Cerebellar nuclear complex (tissue), 1 donor: Measurements from ENCODE around the gene FREM3.
"Not testable (repeated sequence)": the region's sequence is repeated elsewhere in the genome, so short reads cannot be mapped to it uniquely, and the experiment has no call there.

Source experiments
- DNase-seq, 2 experiments: peaks; one replicate each; lab custom pipeline; 2025; lab: John Stamatoyannopoulos, UW

The FREM3 gene

GRCh38 chr4:143700416-143701352, at the start of gene FREM3:
Gene FREM3, minus strand, starts transcription at chr4:143700675. Its CDS starts 0 bp downstream, at chr4:143700675.
- DNase-seq = no peak

- no peak for DNase-seq
Observed at GRCh38 chr4:143745874-143746273, 45.4 kb upstream of the FREM3 start.

- no peak for DNase-seq
Observed at GRCh38 chr4:143743591-143743990, 43.1 kb upstream of the FREM3 start.

GRCh38 chr4:143742834-143743233, 42.4 kb upstream of the FREM3 start:
- no peak for DNase-seq

DNA sequence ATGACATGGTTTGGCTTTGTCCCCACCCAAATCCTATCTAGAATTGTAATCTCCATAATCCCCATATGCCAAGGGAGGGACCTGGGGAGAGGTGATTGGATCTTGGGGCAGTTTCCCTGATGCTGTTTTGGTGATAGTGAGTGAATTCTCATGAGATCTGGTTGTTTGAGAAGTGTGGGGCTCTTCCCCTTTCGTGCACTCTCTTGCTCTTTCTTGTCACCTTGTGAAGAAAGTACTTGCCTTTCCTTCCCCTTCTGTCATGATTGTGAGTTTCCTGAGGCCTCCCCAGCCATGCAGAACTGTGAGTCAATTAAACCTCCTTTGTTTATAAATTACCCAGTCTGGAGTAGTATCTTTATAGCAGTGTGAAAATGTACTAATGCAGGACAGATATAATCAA, 36.4 kb upstream of the FREM3 start:
- no peak for DNase-seq

DNA sequence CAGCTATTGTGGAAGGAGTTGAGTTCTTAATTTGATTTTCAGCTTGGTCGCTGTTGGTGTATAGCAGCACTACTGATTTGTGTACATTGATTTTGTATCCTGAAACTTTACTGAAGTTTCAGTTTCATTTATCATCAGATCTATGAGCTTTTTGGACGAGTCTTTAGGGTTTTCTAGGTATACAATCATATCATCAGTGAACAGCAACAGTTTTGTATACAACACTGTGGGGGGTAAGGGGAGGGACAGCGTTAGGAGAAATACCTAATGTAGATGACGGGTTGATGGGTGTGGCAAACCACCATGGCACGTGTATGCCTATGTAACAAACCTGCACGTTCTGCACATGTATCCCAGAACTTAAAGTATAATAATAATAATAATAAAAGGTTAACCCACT, 35.6 kb upstream of the FREM3 start:
- DNase-seq = not testable (repeated sequence)

GRCh38 chr4:143728166-143728565, 27.7 kb upstream of the FREM3 start:
- DNase-seq = no peak

DNA sequence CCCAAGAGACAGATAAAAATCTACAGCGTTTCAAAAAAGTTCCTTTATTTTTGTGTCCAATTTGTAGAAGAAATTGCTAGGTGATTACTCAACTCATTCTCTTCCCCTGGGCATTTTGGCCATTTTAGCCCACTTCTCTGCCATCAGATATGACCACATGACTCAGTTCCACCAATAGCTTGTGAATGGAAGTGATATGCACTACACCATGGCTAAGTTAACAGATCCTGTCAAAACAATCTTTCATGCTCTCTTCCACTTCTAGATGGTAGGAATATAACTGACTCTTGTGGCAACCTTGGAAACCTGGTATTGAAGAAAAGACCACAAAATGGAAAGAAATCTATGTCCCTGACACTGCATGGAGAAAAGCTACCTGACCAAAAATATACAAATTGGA, 26.2 kb upstream of the FREM3 start:
- no peak for DNase-seq

- no peak for DNase-seq
Observed at GRCh38 chr4:143721317-143721716, 20.8 kb upstream of the FREM3 start.

GRCh38 chr4:143718748-143719147, 18.3 kb upstream of the FREM3 start:
- DNase-seq = not testable (repeated sequence)

GRCh38 chr4:143713955-143714625, 13.6 kb upstream of the FREM3 start:
- DNase-seq = no peak

DNA sequence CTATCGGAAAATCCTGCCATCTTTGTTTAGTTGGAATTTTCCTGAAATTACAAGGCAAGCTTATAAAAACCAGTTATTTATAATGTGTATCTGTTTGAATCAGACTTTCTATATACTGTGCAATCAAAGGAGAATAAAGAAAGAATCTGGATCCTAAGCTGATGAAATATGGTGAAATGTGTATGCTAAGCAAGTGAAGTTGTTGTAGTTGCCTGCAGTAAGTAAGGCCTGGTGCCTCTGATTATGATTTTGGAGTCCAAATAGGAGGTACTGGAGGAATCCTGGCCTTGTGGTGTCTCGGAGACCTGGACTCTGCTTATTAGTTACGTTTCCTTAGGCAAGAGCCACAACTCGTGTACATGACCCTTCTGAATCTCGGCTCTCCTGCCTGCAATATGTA, 13.1 kb upstream of the FREM3 start:
- DNase-seq = no peak

DNA sequence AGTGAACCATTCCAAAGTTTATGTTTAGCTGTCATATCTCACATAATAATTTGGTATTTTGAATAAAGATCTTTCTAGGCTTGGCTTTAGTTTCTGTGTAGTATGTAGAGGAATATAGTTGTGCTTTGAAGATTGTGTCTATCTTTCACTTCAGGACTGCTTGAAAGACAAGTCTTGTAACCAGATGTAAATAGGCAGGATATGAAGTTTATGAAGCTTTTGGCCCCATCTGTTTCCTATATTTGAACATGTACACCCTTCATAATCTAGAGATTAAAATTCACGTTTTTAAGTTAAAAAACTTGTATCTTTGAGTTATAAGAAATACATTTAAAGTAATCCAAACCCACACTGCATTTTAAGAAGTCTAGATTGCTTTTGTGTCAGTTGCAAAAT, 11.7 kb upstream of the FREM3 start:
- no peak for DNase-seq

GRCh38 chr4:143711543-143712154, 11.2 kb upstream of the FREM3 start:
- DNase-seq = no peak

GRCh38 chr4:143701365-143701764, 890 bp upstream of the FREM3 start:
- no peak for DNase-seq

DNA sequence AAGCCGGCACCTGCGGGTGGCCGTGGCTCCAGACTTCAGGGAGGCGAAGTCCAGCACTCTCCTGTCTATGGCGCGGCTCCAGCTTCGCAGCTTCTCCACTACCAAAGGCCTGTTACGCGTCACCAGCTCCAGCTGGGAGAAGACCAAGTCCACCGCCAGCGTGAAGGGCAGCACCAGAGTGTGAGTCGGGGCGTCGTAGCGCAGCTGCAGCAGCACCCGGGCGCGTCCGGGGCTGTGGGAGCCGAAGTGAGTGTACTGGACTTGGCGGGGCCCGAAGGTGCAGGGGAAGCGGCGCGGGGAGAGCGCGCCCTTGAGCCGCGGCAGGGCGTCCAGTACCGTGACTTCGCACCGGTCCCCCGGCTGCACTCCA, 444 bp downstream of the FREM3 start:
- no peak for DNase-seq

DNA sequence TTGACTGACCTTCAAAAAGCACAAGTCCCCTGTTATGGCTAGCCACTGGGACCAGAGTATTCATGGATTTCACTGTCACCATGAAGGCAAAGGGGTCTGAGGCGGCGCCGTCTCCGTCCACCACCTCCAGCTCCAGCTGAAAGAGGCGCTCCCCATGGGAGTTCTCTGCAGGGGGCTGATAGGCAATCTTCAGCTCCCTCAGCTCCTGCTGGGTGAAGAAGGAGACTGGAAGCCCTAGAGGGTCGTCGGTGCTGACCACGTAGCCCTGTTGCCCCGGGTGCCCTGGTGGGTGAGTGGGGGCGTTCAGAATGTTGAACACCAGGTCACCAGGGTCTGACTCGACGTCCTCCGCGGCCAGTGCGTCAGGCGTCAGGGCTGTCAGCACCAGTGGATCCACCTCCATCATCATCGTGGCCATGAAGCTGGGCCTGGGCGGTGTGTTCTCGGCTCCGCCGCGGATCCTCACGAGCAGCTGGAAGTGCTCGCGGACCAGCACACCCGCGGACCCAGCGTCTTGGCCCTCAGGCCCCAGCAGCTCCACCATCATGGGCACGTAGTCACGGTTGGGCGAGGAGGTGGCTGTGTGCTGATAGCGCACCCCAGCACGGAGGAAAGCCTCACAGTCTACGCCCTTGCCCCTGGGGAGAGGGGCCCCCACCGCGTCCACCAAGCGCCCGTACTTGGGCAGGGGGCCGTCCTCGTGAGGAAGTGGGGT, 987 bp downstream of the FREM3 start:
- DNase-seq = no peak

GRCh38 chr4:143693856-143694255, 6.6 kb downstream of the FREM3 start:
- DNase-seq = no peak

DNA sequence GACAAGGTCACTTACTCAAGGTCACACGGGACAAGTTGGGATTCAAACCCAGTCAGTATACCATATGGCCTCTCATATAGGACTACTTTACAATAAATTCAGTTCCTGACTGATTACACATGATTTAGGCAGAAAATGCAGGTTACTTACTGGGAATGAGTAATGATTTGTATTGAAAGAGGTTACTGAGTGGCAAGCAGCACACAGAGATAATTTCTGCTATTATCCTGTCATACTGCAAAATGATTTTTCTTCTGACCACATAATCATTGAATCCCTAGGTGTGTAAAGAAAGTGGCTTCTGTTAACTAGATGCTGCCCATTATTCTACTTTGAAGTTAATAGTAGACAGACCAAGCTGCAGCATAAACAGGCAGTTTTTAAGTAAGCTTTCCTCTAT, 8.2 kb downstream of the FREM3 start:
- no peak for DNase-seq

DNA sequence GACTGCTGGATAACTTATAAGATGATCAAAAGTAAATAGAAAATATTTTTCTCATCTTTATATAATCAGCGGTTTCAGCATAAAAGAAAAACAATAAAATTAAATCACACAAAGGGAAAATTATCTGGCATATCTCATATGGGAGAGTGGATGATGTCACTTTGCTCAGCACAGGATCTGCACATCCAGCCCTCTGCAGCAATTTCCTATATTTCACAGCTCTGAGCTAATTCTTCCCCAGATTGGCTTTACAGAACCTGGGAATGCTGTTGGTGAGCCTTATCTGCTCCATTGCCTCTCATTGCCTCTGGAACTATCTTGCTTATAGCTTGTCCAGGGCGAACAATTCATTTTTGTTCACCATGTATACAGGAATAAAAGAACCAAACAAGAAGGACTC, 21.0 kb downstream of the FREM3 start:
- DNase-seq = no peak

DNA sequence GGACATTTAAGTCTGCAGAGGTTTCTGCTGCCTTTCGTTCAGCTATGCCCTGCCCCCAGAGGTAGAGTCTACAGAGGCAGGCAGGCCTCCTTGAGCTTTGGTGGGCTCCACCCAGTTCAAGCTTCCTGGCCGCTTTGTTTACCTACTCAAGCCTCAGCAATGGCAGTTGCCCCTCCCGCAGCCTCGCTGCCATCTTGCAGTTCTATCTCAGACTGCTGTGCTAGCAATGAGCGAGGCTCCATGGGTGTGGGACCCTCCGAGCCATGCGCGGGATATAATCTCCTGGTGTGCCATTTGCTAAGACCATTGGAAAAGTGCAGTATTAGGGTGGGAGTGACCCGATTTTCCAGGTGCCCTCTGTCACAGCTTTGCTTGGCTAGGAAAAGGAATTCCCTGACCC, 26.8 kb downstream of the FREM3 start:
- DNase-seq = not testable (repeated sequence)

GRCh38 chr4:143668930-143669552, 31.4 kb downstream of the FREM3 start:
- DNase-seq = no peak
